Activated T-helper 1 cell treated with anti-CD3 and anti-CD28 coated beads, Interleukin-12 subunit alpha, Interleukin-12 subunit beta, Interleukin-2, Interleukin-4 antibody, amounts not matched to agents 30 ng/mL and 10 ng/mL and 1 ng/mL, durations not matched to agents 14 hours and 24 hours and 36 hours (primary cell): Measurements from ENCODE around the gene RPL4. TPM values are rescaled to one million over a fixed set of nuclear protein-coding genes. Genes with fewer than 3 reads are reported as not detected.
A peak's percentile ranks its signal among the peaks of the same experiment; 100 is the strongest.
"Not testable (repeated sequence)": the region's sequence is repeated elsewhere in the genome, so short reads cannot be mapped to it uniquely, and the experiment has no call there.

ENCODE experiments used
- DNase-seq: peaks from one replicate; pipeline ENCODE4 v3.0.0; 2021; ENCODE audit warnings: low spot score
- H3K27ac Mint-ChIP-seq: one replicate; pipeline ENCODE4 v1.8.0; 2021; ENCODE audit warnings: mild to moderate bottlenecking, mixed read lengths
- H3K27me3 Mint-ChIP-seq: one replicate; pipeline ENCODE4 v1.8.0; 2022; ENCODE audit warnings: mild to moderate bottlenecking, moderate library complexity, mixed read lengths; ENCODE audit not compliant: insufficient read depth
- H3K36me3 Mint-ChIP-seq: one replicate; pipeline ENCODE4 v1.8.0; 2021; ENCODE audit warnings: low read depth, mixed read lengths
- H3K4me1 Mint-ChIP-seq: one replicate; pipeline ENCODE4 v1.8.0; 2021; ENCODE audit warnings: low read depth, mixed read lengths
- H3K4me3 Mint-ChIP-seq: one replicate; pipeline ENCODE4 v1.8.0; 2021; ENCODE audit warnings: mild to moderate bottlenecking, moderate library complexity, mixed read lengths
- H3K9me3 Mint-ChIP-seq: one replicate; pipeline ENCODE4 v1.8.0; 2021; ENCODE audit warnings: mixed read lengths
- intact Hi-C: fragments of 100-400 bp; cut with micrococcal nuclease; formaldehyde crosslinking; loops from one replicate; pipeline ENCODE4 v1.15.1; 2024
- total RNA-seq: library from RNA; stranded (reverse); gene quantifications from 2 replicates; pipeline ENCODE4 v1.2.3, GENCODE V29; 2022

RPL4 gene
- total RNA-seq, 1 donor from 2014 or later, result 3,091 TPM

DNA sequence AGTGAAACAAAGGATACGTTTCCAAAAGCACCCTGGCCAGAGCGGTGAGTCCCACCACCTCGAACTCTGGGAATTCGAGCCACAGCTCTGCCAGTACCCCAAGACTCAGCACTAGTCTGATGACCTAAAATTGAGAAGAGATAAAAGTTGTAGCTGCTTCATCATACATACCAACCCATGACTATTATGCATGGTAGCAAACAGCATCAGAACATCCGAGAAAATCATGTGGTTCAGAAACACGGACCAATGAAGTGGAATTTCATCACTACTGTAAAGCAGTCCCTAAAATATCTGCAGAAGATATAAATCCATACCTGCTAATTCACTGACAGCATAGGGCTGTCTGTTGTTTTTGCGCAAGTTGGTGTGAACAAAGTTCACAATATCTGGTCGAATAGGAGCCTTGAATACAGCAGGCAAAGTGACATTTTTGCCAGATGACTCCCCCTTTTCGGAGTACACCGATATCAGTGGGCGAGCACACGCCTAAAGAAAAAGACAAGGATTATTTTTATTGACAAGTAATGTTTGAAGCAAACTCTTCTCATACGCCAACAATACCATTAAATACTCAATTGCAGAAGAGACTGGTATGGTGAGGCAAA, 1.5 kb downstream of the RPL4 start:
- intact Hi-C loops, result loop anchor here (10.0 kb wide), 2 partner anchors 752 to 1198 kb away; partner anchors contain the start of genes AAGAB, IQCH and RNU5B-1
- Mint-ChIP-seq H3K4me3 (peak overlapping the region; percentile 99), H3K27ac (peak overlapping the region; percentile 99), H3K36me3 (peaks cover 65% of the 10 kb centered on the region), H3K4me1 (peaks cover 59% of the 10 kb centered on the region)
- H3K9me3 Mint-ChIP-seq, H3K27me3 Mint-ChIP-seq, DNase-seq: not testable (repeated sequence)

DNA sequence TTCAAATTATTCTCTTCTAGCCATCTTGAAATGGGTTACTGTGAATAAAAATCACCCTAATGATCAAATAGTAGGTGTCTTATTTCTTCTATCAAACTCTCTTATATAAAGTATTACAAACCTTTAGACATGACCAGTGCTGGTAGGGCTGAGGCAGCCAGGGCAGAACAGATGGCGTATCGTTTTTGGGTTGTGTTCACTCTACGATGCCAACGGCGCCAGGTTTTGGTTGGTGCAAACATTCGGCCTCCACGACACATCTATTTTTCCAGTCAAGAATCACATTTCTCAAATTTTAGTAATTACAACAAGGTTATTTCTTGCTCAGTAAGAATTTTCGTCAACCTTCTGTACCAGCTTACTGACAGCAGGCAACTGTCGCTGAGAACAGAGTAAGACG, 2.2 kb downstream of the RPL4 start:
- no peaks in the 10 kb centered on the region for H3K27me3 Mint-ChIP-seq
- peaks cover 58% of the 10 kb centered on the region for H3K4me1 Mint-ChIP-seq
- H3K36me3 Mint-ChIP-seq, result peaks cover 72% of the 10 kb centered on the region
- H3K9me3 Mint-ChIP-seq, result no peaks in the 10 kb centered on the region
- H3K4me3 Mint-ChIP-seq, result peak overlapping the region; percentile 99
- intact Hi-C loops, result loop anchor here (10.0 kb wide), 2 partner anchors 752 to 1198 kb away; partner anchors contain the start of genes AAGAB, IQCH and RNU5B-1
- DNase-seq, result no peak
- peak overlapping the region; percentile 70 for H3K27ac Mint-ChIP-seq

DNA sequence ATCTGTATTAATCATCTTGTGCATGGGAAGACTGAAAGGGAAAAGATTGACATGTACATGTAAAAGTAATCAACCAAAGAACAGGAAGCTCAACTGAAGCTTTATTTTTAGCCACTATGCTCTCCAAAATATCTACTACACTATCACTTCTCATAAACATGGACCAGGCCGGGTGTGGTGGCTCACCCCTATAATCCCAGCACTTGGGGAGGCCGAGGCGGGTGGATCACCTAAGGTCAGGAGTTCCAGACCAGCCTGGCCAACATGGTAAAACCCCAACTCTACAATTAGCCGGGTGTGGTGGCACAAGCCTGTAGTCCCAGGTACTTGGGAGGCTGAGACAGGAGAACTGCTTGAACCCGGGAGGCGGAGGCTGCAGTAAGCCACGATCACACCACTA, 4.3 kb downstream of the RPL4 start:
- not testable (repeated sequence) for H3K9me3 Mint-ChIP-seq, DNase-seq, H3K27me3 Mint-ChIP-seq
- peaks cover 77% of the 10 kb centered on the region for H3K36me3 Mint-ChIP-seq
- peak overlapping the region; percentile 49 for H3K4me3 Mint-ChIP-seq
- intact Hi-C loops, result loop anchor here (10.0 kb wide), 2 partner anchors 754 to 1196 kb away; partner anchors contain the start of genes AAGAB, IQCH and RNU5B-1
- H3K4me1 Mint-ChIP-seq, result peaks cover 49% of the 10 kb centered on the region
- H3K27ac Mint-ChIP-seq, result peak overlapping the region; percentile 71

DNA sequence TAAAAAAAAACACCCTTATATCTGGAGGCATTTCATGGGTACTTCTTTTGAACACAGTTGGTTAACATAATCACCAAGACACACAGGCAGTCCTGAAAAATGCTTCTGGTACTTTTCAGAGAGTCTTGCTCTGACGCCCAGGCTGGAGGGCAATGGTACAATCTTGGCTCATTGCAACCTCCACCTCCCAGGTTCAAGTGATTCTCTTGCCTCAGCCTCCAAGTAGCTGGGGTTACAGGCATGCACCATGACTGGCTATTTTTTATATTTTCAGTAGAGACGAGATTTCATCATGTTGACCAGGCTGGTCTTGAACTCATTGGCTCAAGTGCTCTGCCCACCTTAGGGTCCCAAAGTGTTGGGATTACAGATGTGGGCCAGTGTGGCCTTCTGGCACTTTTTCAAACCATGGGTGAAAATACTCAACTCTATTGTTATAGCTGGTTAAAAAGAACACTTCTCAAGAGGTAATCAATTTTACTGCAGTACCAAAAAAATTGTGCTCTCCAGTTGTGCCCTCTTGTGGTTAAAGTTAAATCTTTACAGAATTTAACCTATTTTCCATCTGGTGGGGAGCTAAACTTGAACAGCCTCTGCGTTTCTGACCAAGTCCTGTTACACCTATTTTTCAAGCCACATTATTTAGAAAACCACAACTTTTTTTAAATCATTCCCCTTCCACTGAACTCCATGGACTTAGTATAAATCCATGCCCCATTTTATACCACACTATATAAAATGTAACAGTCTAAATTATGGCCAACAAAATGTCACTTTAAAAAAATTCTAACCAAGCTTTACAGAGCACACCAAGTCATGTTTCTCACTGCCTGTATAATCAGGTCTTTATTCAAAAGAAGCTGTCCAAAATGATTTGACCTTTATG, 5.9 kb downstream of the RPL4 start:
- Mint-ChIP-seq H3K4me1 (peaks cover 60% of the 10 kb centered on the region), H3K36me3 (peaks cover 82% of the 10 kb centered on the region), H3K27ac (peak overlapping the region; percentile 94), H3K4me3 (no peak overlapping the region), H3K27me3 (no peaks in the 10 kb centered on the region), H3K9me3 (no peaks in the 10 kb centered on the region)
- intact Hi-C loops, result loop anchor here (5.0 kb wide), 1 partner anchor 204 kb away; the partner anchor contains the start of gene SMAD6
- DNase-seq, result no peak

- intact Hi-C loops, result loop anchor here (1.0 to 5.0 kb wide), 6 partner anchors 8 to 205 kb away; partner anchors contain the start of genes MAP2K1, SMAD6, TIPIN and ZWILCH
- Mint-ChIP-seq H3K36me3 (peaks cover 81% of the 10 kb centered on the region), H3K9me3 (no peaks in the 10 kb centered on the region), H3K4me3 (peak within 1 kb of the TSS; percentile 98), H3K27me3 (no peaks in the 10 kb centered on the region), H3K27ac (peak within 1 kb of the TSS; percentile 94), H3K4me1 (peaks cover 52% of the 10 kb centered on the region)
- peak; percentile 97 for DNase-seq
Measured at GRCh38 chr15:66497502-66498455, 6.9 kb downstream of the RPL4 start, which contains the start of gene SNAPC5. Gene SNAPC5 (minus strand): TSS chr15:66497762. CDS start chr15:66497731, 31 bp downstream.

DNA sequence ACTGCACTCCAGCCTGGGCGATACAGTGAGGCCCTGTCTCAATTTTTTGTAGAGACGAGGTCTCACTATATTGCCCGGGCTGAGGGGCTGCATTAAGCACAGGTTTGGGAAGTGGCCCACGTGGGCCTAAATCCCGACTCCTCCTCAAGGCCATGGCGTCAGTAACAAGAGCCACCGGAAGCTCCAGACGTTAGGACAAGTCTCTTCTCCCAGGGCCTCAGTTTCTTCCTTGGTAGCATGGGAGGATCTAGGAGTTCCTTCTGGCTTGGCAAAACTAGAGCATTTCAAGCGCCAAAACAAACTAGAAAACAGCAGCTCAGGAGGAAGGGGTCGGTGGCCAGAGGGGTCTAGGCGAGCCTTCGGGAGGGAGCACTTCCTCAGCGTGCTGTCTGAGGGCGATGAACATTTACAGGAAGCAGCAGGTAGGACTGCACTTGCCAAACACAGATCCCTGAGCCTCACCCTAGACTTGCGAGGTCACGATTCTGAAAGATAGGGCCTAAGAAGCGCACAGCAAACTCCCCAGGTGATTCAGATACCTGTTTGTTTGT, 7.6 kb downstream of the RPL4 start:
- Mint-ChIP-seq H3K36me3 (peaks cover 79% of the 10 kb centered on the region), H3K27ac (peak overlapping the region; percentile 94), H3K9me3 (no peaks in the 10 kb centered on the region), H3K4me3 (peak overlapping the region; percentile 98), H3K4me1 (peaks cover 48% of the 10 kb centered on the region), H3K27me3 (no peaks in the 10 kb centered on the region)
- intact Hi-C loops, result loop anchor here (1.0 to 5.0 kb wide), 6 partner anchors 8 to 205 kb away; partner anchors contain the start of genes MAP2K1, SMAD6, TIPIN and ZWILCH
- no peak for DNase-seq

GRCh38 chr15:66494262-66494661, 10.4 kb downstream of the RPL4 start:
- intact Hi-C loops, result no loop called here
- Mint-ChIP-seq H3K36me3 (peaks cover 61% of the 10 kb centered on the region), H3K4me1 (peaks cover 30% of the 10 kb centered on the region), H3K4me3 (no peak overlapping the region), H3K27ac (peak overlapping the region; percentile 59), H3K27me3 (no peaks in the 10 kb centered on the region), H3K9me3 (no peaks in the 10 kb centered on the region)
- DNase-seq, result no peak

- DNase-seq, result no peak
- no peaks in the 10 kb centered on the region for H3K27me3 Mint-ChIP-seq
- H3K4me1 Mint-ChIP-seq, result peaks cover 19% of the 10 kb centered on the region
- no peaks in the 10 kb centered on the region for H3K9me3 Mint-ChIP-seq
- H3K36me3 Mint-ChIP-seq, result peaks cover 43% of the 10 kb centered on the region
- intact Hi-C loops, result no loop called here
- H3K4me3 Mint-ChIP-seq, result no peak overlapping the region
- no peak overlapping the region for H3K27ac Mint-ChIP-seq
Measured at GRCh38 chr15:66491846-66492245, 12.8 kb downstream of the RPL4 start.

- peaks cover 37% of the 10 kb centered on the region for H3K36me3 Mint-ChIP-seq
Measured at GRCh38 chr15:66489179-66489791, 15.4 kb downstream of the RPL4 start.

DNA sequence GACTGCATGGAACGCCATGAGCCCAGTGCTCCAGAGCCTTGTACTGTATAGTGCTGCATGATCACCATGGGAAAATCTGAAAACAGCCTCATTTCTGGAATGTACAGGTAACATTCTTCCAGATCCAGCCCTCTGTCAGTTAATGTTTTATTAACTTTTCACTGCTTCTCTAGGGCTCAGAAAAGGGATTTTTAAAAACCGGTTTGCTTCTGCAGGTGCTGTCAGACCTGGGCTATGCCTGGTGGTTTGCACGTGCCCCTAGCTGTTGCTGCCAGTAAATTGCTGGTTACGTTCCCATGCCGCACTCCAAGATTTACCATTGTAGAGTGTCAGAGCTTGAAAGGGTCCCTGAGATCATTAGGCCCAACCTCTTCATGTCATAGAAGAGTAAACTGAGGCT, 16.1 kb downstream of the RPL4 start:
- H3K27ac Mint-ChIP-seq, result no peak overlapping the region

More at GRCh38 chr15:66489179-66489791, 15.4 kb downstream of the RPL4 start:
- Mint-ChIP-seq H3K4me1 (peaks cover 4% of the 10 kb centered on the region), H3K27ac (no peak overlapping the region), H3K27me3 (no peaks in the 10 kb centered on the region), H3K9me3 (no peaks in the 10 kb centered on the region), H3K4me3 (no peak overlapping the region)
- DNase-seq, result no peak
- intact Hi-C loops, result no loop called here

GRCh38 chr15:66486887-66487286, 17.8 kb downstream of the RPL4 start:
- intact Hi-C loops, result no loop called here
- no peak overlapping the region for H3K4me3 Mint-ChIP-seq
- H3K9me3 Mint-ChIP-seq, result no peaks in the 10 kb centered on the region
- peaks cover 35% of the 10 kb centered on the region for H3K36me3 Mint-ChIP-seq
- H3K4me1 Mint-ChIP-seq, result no peaks in the 10 kb centered on the region
- no peaks in the 10 kb centered on the region for H3K27me3 Mint-ChIP-seq
- DNase-seq, result no peak
- no peak overlapping the region for H3K27ac Mint-ChIP-seq

More for the DNA sequence above, 16.1 kb downstream of the RPL4 start:
- Mint-ChIP-seq H3K9me3 (no peaks in the 10 kb centered on the region), H3K36me3 (peaks cover 32% of the 10 kb centered on the region), H3K27me3 (no peaks in the 10 kb centered on the region), H3K4me1 (no peaks in the 10 kb centered on the region), H3K4me3 (no peak overlapping the region)
- intact Hi-C loops, result no loop called here
- DNase-seq, result no peak
